Measurements from ENCODE around the gene RAPGEF5.

The RAPGEF5 gene

GRCh38 chr7:22269963-22270362 is 87.0 kb downstream of the RAPGEF5 start:
- DNase-seq (ENCODE audit: insufficient read length, low spot score) (no peak), FAIRE-seq (no peak)
- no peak for TF ChIP-seq CTCF (IDR thresholded peaks at IDR 0.05; ENCODE audit: insufficient read depth, missing control alignments)

GRCh38 chr7:22268884-22269421 is 88.0 kb downstream of the RAPGEF5 start:
- FAIRE-seq (no peak), DNase-seq (ENCODE audit: insufficient read length, low spot score) (no peak)
- no peak for TF ChIP-seq CTCF (IDR thresholded peaks at IDR 0.05; ENCODE audit: insufficient read depth, missing control alignments)

GRCh38 chr7:22267930-22268615 is 88.9 kb downstream of the RAPGEF5 start:
- DNase-seq (ENCODE audit: insufficient read length, low spot score) (no peak), FAIRE-seq (no peak)
- TF ChIP-seq CTCF (IDR thresholded peaks at IDR 0.05; ENCODE audit: insufficient read depth, missing control alignments): no peak

GRCh38 chr7:22262538-22262937 is 94.4 kb downstream of the RAPGEF5 start:
- no peak for TF ChIP-seq CTCF (IDR thresholded peaks at IDR 0.05; ENCODE audit: insufficient read depth, missing control alignments)
- FAIRE-seq: no peak
- no peak for DNase-seq (ENCODE audit: insufficient read length, low spot score)

GRCh38 chr7:22256541-22257096 is 100.3 kb downstream of the RAPGEF5 start:
- FAIRE-seq: peak; percentile 6
- no peak for DNase-seq (ENCODE audit: insufficient read length, low spot score)

GRCh38 chr7:22255834-22256233 is 101.1 kb downstream of the RAPGEF5 start:
- DNase-seq (ENCODE audit: insufficient read length, low spot score) (no peak), FAIRE-seq (no peak)
- no peak for TF ChIP-seq CTCF (IDR thresholded peaks at IDR 0.05; ENCODE audit: insufficient read depth, missing control alignments)

More at GRCh38 chr7:22256541-22257096, 100.3 kb downstream of the RAPGEF5 start:
- no peak for TF ChIP-seq CTCF (IDR thresholded peaks at IDR 0.05; ENCODE audit: insufficient read depth, missing control alignments)

- FAIRE-seq (no peak), DNase-seq (ENCODE audit: insufficient read length, low spot score) (no peak)
- no peak for TF ChIP-seq CTCF (IDR thresholded peaks at IDR 0.05; ENCODE audit: insufficient read depth, missing control alignments)
Measured at GRCh38 chr7:22255342-22255741, 101.6 kb downstream of the RAPGEF5 start.

Measured in D721Med (cell line).